Ectodermal cell (in vitro differentiated cells): ENCODE measurements around the gene PSMB11.

ENCODE experiments used
- H3K27ac ChIP-seq: 2 replicates; pipeline ENCODE4 v1.7.0; 2013; ENCODE audit warnings: mild to moderate bottlenecking, low read depth, low read length; ENCODE audit not compliant: insufficient read depth, poor library complexity, severe bottlenecking
- H3K27me3 ChIP-seq: 2 replicates; pipeline ENCODE4 v1.7.0; 2013; ENCODE audit warnings: mild to moderate bottlenecking, low read length; ENCODE audit not compliant: insufficient read depth, control insufficient read depth, poor library complexity, severe bottlenecking
- H3K36me3 ChIP-seq: one replicate; pipeline ENCODE4 v1.7.0; 2013; ENCODE audit warnings: low read length; ENCODE audit not compliant: control insufficient read depth, insufficient read depth
- H3K4me1 ChIP-seq: one replicate; pipeline ENCODE4 v1.7.0; 2013; ENCODE audit warnings: low read length; ENCODE audit not compliant: control insufficient read depth, insufficient read depth
- H3K4me3 ChIP-seq: 2 replicates; pipeline ENCODE4 v1.7.0; 2013; ENCODE audit warnings: low read depth, low read length, control low read depth; ENCODE audit not compliant: insufficient read depth
- H3K9me3 ChIP-seq: 2 replicates; pipeline ENCODE4 v1.7.0; 2013; ENCODE audit warnings: mild to moderate bottlenecking, low read length, moderate library complexity; ENCODE audit not compliant: control insufficient read depth
- WGBS, 2 experiments: methylation state at CpG; one replicate each; pipeline ENCODE4 v1.1.7; 2013; ENCODE audit warnings: missing lambda C conversion rate in 2 of 2; 5-methylcytosine and 5-hydroxymethylcytosine counted together

The PSMB11 gene

GRCh38 chr14:23086565-23086964 is 44.6 kb downstream of the PSMB11 start:
- H3K4me1 ChIP-seq: no peaks in the 10 kb centered on the region
- no peaks in the 10 kb centered on the region for H3K27me3 ChIP-seq
- peaks cover 68% of the 10 kb centered on the region for H3K36me3 ChIP-seq
- H3K27ac ChIP-seq: no peak overlapping the region
- 92 to 96% methylated on average over 1 of the region's 1 CpG for WGBS, 2 experiments
- H3K4me3 ChIP-seq: no peak overlapping the region
- H3K9me3 ChIP-seq: no peaks in the 10 kb centered on the region

GRCh38 chr14:23089498-23090253 is 47.7 kb downstream of the PSMB11 start:
- peaks cover 12% of the 10 kb centered on the region for H3K4me1 ChIP-seq
- no peak overlapping the region for H3K27ac ChIP-seq
- no peaks in the 10 kb centered on the region for H3K9me3 ChIP-seq
- H3K36me3 ChIP-seq: peaks cover 55% of the 10 kb centered on the region
- H3K27me3 ChIP-seq: no peaks in the 10 kb centered on the region
- H3K4me3 ChIP-seq: no peak overlapping the region
- 92 to 96% methylated on average over 12 of the region's 12 CpGs for WGBS, 2 experiments

GRCh38 chr14:23090254-23090636 is 48.2 kb downstream of the PSMB11 start:
- 95 to 98% methylated on average over 4 of the region's 4 CpGs for WGBS, 2 experiments
- Histone ChIP-seq H3K27ac (no peak overlapping the region), H3K4me1 (peaks cover 12% of the 10 kb centered on the region), H3K27me3 (no peaks in the 10 kb centered on the region), H3K36me3 (peaks cover 51% of the 10 kb centered on the region), H3K9me3 (no peaks in the 10 kb centered on the region), H3K4me3 (no peak overlapping the region)

- Histone ChIP-seq H3K9me3 (no peaks in the 10 kb centered on the region), H3K27ac (no peak overlapping the region), H3K4me1 (peaks cover 14% of the 10 kb centered on the region), H3K4me3 (no peak overlapping the region), H3K36me3 (peaks cover 38% of the 10 kb centered on the region), H3K27me3 (no peaks in the 10 kb centered on the region)
- 86 to 87% methylated on average over 12 of the region's 12 CpGs for WGBS, 2 experiments
These were observed 49.5 kb downstream of the PSMB11 start for GRCh38 chr14:23091294-23092225.

GRCh38 chr14:23093104-23093503 is 51.1 kb downstream of the PSMB11 start:
- peaks cover 35% of the 10 kb centered on the region for H3K36me3 ChIP-seq
- H3K27ac ChIP-seq: no peak overlapping the region
- peaks cover 16% of the 10 kb centered on the region for H3K4me1 ChIP-seq
- H3K27me3 ChIP-seq: no peaks in the 10 kb centered on the region
- no peak overlapping the region for H3K4me3 ChIP-seq
- H3K9me3 ChIP-seq: no peaks in the 10 kb centered on the region
- WGBS, 2 experiments: 77 to 98% methylated on average over 2 of the region's 2 CpGs

GRCh38 chr14:23093526-23093925 is 51.5 kb downstream of the PSMB11 start:
- Histone ChIP-seq H3K27me3 (no peaks in the 10 kb centered on the region), H3K4me1 (peaks cover 16% of the 10 kb centered on the region), H3K4me3 (peak overlapping the region; percentile 89), H3K36me3 (peaks cover 35% of the 10 kb centered on the region), H3K27ac (no peak overlapping the region), H3K9me3 (no peaks in the 10 kb centered on the region)
- WGBS, 2 experiments: 86 to 97% methylated on average over 2 of the region's 2 CpGs
